DMS79 (cell line): Measurements from ENCODE around the gene LRRC8E.
A peak's percentile ranks its signal among the peaks of the same experiment; 100 is the strongest.

Experiments used
- DNase-seq: peaks from one replicate; lab custom pipeline; 2025; lab: John Stamatoyannopoulos, UW

The LRRC8E gene

DNA sequence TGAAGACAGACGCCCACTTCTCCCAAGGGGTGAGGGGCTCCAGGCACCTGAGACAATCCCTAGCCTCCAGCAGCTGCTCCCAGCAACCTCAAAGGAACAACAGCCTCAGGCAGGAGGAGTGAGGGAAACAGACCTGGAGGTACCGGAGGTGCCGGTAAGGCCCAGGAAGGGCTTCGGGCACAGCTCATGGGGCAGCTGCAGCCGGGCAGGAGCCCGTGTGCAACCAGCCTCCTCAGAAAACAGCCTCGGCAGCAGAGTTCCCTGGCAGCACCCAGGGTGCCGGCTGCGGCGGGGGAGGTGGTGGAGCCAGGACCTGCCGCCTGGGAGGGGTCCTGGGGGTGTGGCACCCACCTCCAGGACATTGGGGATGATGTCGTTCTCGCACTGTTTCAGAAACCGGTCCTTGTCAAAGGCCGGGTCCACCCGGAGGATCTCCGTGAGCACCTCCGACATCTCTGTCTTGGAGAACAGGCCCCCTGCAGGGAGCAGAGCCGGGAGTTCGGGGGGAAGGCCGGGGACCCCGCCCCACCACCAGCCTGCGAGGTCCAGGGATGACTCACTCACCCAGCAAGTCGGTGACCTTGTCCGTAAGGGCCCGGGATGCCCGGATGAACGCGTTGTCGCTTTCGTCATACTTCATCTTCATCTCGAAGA is 44.1 kb downstream of the LRRC8E start:
- no peak for DNase-seq

DNA sequence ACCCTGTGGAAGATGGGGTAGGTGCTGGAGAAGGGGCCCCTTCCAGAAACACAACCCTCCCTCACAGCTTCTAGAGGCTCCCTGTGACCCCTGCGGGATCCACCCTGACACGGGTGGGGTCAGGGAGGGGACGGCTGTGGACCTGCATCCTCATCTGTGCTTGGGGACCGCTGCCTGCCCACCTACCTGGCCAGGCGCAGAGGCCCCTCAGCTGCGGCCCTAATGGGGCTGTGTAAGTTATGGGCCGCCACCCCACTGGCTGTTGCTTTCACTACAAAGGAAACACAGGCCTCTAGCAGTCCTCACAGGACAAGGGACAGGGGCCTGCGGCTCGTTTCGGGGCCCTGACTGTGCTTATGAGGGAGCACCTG is 44.6 kb downstream of the LRRC8E start:
- DNase-seq: no peak

DNA sequence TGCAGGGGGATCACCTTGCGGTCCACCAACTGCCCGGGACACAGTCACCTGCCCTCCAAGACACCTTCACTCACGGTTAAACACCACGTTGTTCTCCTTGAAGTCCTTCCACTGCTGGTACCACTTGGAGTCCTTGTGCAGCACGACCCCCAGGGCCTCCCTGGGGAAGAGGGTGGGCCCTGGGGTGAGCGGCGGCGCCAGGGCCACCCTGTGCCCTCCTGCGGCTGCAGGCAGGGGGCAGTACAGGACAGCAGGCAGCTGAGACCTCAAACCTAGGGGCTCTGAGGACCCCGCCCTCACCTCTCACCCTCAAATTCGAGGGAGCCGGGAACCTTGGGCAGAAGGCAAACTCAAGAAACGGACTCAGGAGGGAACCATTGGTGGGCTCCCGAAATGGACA is 45.1 kb downstream of the LRRC8E start:
- no peak for DNase-seq

DNA sequence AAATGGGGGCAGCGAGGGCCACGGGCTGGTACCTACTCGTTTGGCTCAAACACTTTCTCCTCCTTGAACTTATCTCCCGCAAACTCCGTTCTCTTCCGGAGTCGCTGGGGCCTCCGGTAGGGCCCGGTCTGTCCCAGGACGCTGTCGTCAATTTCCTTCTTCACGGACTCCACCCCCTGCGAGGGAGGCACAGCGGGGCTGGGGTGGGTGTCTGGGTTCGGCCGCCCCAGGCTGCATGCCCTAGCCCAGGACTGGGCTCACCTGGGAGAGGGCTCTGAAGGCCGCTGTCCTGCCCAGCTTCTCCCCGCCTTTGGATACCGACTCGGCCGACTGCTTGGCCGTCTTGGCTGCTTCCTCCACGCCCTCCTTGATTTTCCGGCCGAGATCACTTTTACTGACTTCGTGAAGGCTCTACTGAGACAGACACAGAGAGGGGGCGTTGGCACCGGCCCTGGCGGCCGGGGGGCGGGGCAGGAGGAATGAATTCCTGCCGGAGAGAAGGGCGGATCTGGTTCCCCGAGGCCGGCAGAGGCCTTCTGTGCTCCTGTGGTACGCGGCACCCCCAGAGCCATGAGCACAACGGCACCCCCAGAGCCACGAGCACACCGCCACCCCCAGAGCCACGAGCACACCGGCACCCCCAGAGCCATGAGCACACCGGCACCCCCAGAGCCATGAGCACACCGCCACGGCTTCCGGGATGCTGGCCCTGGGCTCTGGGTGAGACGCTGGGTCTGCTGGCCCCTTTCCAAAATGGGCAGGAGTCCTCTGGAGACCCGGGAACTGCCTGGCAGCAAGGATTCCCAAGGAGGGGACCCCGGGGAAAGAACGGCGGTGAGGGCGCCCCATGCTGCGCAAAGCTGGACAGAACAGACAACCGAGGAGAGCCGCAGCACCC is 45.8 kb downstream of the LRRC8E start:
- no peak for DNase-seq

DNA sequence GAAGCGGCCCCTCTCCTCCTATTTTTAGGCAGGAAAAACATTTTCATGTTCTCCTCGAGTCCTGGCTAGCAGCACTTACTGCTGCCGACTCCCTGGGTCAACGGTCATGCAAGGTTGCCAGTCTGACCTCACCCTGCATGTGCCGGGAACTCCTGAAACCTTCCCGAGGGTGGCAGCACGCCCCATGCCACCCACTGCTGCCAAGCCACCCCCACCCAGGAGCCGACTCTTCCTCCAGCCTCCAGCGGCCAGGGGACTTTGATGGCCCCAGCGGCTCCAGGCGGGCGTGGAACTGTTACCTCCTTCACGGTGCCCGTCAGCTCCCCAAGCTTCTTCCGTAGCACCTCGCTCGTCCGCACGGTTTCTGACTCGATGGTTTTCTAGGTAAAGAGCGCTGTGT is 46.5 kb downstream of the LRRC8E start:
- DNase-seq: no peak

DNA sequence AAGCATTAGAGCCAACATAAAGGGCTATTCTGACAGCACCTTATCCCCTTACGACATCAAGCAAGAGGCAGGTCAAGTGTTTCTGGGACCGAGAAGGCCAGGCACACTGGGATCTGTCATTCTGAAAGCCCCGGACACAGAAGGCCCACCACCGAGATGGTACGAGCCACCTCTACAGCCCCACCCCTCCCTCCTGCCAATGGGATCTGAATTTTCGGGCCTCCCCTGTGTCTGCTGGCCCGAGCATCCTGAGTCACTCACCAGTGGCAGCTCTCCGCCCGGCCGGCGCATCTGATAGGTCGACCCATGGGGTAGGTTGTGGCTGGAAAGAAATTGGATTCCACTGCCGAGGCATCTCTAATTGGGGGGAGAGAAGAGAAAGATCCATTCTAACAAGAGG is 52.5 kb downstream of the LRRC8E start:
- DNase-seq: no peak

DNA sequence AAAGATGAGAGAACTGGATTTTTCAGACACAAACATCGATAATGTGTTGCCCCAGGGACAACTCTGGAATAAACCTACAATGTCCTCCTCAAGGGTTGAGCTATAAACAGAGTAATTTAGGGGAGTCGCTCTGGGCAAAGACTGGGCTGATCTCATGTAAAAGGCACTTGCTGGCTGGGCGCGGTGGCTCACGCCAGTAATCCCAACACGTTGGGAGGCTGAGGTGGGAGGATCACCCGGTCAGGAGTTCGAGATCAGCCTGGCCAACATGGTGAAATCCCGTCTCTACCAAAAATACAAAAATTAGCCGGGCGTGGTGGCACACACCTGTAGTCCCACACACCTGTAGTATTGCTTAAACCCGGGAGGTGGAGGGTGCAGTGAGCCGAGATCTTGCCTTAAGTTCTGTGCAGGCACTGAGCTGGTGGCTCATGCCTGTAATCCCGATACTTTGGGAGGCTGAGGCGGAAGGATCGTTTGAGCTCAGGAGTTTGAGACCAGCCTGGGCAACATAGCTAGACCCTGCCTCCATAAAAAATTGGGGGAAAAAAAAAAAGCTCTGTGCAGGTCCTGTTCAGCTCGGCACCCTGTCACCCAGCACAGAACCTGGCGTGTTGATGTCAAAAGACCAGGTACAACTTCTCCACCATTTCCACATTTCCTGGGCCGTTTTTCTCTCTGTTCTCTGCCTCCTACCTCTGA is 53.7 kb downstream of the LRRC8E start:
- no peak for DNase-seq

DNA sequence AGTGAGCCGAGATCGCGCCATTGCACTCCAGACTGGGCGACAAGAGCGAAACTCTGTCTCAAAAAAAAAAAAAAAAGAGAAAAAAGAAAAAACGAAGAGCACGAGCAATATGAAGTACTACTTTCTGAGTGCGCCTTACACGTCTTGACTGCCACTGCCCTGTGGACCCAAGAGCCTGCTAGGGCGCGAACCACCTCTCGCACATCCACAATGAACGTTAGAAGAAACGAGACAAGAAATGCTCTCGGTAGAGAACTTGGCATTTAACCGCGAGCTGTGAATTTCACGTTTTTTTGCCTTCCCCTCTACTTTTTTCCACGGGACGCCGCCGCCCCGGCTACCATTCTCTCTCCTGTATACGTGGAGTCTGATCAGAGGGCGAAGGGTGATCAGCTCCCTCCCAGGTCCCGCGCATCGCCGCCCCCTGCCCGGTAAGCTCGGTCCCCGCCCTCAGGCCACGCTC is 54.7 kb downstream of the LRRC8E start:
- no peak for DNase-seq

DNA sequence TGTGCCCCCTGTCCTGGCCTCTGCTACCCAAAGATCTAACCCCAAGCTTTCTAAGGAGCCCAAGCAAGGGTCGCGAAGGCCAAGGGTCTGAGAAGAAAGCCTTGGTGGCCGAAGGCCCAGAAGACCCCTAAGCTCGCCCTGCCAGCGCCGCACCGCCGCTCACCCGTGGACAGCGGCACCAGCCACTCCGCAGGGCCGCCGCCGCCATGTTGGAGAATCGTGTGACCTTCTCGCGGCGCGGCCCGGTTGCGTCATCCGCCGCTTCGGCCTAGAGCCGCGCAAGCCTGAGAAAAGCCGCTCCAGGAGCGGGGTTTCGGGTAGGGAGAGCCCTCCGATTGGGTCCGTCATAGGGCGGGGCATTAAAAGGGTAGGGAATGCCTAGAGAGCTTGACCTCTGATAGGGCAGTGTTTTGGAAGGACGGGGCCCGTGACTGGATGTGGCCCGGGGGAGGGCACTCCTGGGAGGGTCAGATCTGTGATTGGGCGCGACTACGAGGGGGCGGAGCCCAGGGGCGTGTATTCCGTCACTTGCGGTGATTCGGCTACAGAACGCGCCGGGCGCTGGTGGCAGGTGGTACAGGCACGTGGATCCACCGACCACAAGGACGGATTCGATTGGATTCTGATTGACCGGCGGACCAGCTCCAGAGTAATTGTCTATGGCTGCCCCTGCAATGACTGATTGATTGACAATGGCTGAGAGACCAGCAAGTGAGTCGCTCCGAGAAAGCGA is 55.3 kb downstream of the LRRC8E start, which contains the start of gene TIMM44:
TSS of gene TIMM44 (minus strand) at position 223 of the 733 bp plus-strand sequence. CDS start at position 208, 15 bp downstream.
- DNase-seq: peak; percentile 99

DNA sequence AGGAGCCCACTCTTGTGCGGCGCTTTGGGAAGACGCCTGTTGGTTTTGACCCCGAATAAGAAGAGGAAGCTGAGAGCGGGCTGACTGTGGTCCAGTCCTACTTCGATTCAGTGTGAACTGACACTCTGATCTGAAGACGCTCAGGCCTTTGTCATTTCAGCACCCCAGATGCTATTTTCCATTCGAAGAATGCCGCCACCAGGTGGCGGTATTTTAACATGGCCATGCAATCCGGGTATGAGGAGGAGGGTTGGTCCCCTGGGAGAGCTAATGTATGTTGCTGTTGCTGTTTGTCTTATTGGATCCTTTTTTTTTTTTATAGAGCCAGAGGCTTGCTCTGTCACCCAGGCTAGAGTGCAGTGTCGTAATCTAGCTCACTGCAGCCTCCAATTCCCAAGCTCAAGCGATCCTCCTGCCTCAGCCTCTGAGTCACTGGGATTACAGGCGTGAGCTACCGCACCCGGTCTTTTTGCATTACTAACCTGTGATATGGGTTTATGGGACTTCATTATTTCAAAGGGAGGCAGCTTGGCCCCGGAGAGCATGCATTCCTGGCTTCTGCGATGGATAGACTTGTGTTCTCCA is 56.0 kb downstream of the LRRC8E start:
- peak; percentile 76 for DNase-seq

DNA sequence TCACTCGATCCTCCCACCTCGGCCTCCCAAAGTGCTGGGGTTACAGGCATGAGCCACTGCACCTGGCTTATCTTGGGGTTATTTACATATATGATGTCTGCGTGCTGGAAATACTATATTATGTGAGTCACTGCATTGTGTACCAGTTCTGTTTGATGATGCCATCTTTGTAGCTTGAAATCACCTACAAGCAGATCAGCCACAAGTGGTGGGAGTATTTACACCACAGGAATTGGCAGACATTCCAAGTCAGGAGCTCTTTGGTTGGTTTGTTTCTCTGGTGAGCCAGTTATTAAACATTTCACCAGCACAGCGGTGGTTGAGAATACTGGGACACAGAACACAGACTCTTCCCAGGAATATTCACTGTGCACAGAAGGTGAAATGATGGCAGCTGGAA is 59.6 kb downstream of the LRRC8E start:
- DNase-seq: no peak
